ENCODE data around the gene IL18BP. TPM values are rescaled to one million over a fixed set of nuclear protein-coding genes. Genes with fewer than 3 reads are reported as not detected.

Gene IL18BP
- total and polyA plus RNA-seq, 2 donors (not counting 1 experiment from before 2014, with no cell fraction given): 2.5 to 5.3 TPM

- H3K4me3 ChIP-seq (replicated peaks in 1 of 4; ENCODE audit: control extremely low read depth in 1 of 4, insufficient read depth in 1 of 4, low read depth in 3 of 4, low read length in 4 of 4): no peak overlapping the region
- DNase-seq (ENCODE audit: low read depth in 2 of 2): no peak
These were observed 8.9 kb downstream of the IL18BP start for GRCh38 chr11:72007587-72007986.

DNA sequence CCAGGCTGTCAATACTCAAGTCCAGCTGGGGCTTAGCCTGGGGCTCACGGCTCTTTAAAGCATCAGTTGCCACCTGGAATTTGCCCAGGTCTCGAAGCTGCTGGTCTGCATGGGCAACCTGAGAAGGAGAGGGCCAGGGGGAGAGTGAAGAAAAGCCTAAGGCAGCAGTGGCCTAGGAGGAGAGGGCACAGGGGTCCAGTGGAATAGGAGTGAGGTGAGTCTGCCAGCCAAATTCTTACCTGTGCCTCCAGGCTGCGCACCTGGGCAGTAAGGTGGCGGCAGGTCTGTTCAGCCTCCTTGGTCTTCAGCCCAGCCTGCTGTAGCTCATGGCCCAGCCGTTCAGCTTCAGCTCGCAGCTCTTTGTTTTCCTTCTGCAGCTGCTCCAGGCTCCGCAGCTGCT, 10.0 kb downstream of the IL18BP start:
- Histone ChIP-seq H3K27me3 (ENCODE audit: control insufficient read depth, insufficient read depth, low read length) (no peaks in the 10 kb centered on the region), H3K4me3 (replicated peaks in 1 of 4; ENCODE audit: control extremely low read depth in 1 of 4, insufficient read depth in 1 of 4, low read depth in 3 of 4, low read length in 4 of 4) (no peak overlapping the region), H3K79me2 (ENCODE audit: control insufficient read depth, insufficient read depth, low read length) (peaks cover 17% of the 10 kb centered on the region), H4K20me1 (ENCODE audit: control insufficient read depth, extremely low read depth, insufficient read depth, low read length) (no peaks in the 10 kb centered on the region), H3K9ac (ENCODE audit: insufficient read depth, low read length) (no peak overlapping the region), H3K36me3 (ENCODE audit: control insufficient read depth, insufficient read depth, low read length) (peaks cover 64% of the 10 kb centered on the region), H3K9me3 (ENCODE audit: control insufficient read depth, insufficient read depth, low read depth, low read length) (no peaks in the 10 kb centered on the region), H3K4me1 (ENCODE audit: control insufficient read depth, extremely low read depth, insufficient read depth, low read length) (peaks cover 11% of the 10 kb centered on the region), H2AFZ (ENCODE audit: low read length) (no peak overlapping the region), H3K4me2 (ENCODE audit: extremely low read depth, insufficient read depth, low read length) (no peak overlapping the region), H3K27ac (ENCODE audit: insufficient read depth, low read length) (no peak overlapping the region)
- no peak for DNase-seq (ENCODE audit: low read depth in 2 of 2)
- TF ChIP-seq, protein P1, sequence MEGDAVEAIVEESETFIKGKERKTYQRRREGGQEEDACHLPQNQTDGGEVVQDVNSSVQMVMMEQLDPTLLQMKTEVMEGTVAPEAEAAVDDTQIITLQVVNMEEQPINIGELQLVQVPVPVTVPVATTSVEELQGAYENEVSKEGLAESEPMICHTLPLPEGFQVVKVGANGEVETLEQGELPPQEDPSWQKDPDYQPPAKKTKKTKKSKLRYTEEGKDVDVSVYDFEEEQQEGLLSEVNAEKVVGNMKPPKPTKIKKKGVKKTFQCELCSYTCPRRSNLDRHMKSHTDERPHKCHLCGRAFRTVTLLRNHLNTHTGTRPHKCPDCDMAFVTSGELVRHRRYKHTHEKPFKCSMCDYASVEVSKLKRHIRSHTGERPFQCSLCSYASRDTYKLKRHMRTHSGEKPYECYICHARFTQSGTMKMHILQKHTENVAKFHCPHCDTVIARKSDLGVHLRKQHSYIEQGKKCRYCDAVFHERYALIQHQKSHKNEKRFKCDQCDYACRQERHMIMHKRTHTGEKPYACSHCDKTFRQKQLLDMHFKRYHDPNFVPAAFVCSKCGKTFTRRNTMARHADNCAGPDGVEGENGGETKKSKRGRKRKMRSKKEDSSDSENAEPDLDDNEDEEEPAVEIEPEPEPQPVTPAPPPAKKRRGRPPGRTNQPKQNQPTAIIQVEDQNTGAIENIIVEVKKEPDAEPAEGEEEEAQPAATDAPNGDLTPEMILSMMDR (conservative IDR thresholded peaks at IDR 0.05 in 1 of 2, IDR thresholded peaks at IDR 0.05 in 1 of 2; ENCODE audit: low read depth in 1 of 2, low read length in 2 of 2): no peak

More at GRCh38 chr11:72007587-72007986, 8.9 kb downstream of the IL18BP start:
- Histone ChIP-seq H3K9me3 (ENCODE audit: control insufficient read depth, insufficient read depth, low read depth, low read length) (no peaks in the 10 kb centered on the region), H3K36me3 (ENCODE audit: control insufficient read depth, insufficient read depth, low read length) (peaks cover 68% of the 10 kb centered on the region), H4K20me1 (ENCODE audit: control insufficient read depth, extremely low read depth, insufficient read depth, low read length) (no peaks in the 10 kb centered on the region), H3K4me2 (ENCODE audit: extremely low read depth, insufficient read depth, low read length) (no peak overlapping the region), H3K79me2 (ENCODE audit: control insufficient read depth, insufficient read depth, low read length) (peaks cover 17% of the 10 kb centered on the region), H3K27me3 (ENCODE audit: control insufficient read depth, insufficient read depth, low read length) (no peaks in the 10 kb centered on the region), H3K4me1 (ENCODE audit: control insufficient read depth, extremely low read depth, insufficient read depth, low read length) (peaks cover 5% of the 10 kb centered on the region), H3K27ac (ENCODE audit: insufficient read depth, low read length) (no peak overlapping the region), H2AFZ (ENCODE audit: low read length) (no peak overlapping the region), H3K9ac (ENCODE audit: insufficient read depth, low read length) (no peak overlapping the region)
- TF ChIP-seq EZH2 (IDR thresholded peaks at IDR 0.05; ENCODE audit: low read length, missing control alignments): no peak
- TF ChIP-seq, protein P1 (conservative IDR thresholded peaks at IDR 0.05 in 1 of 2, IDR thresholded peaks at IDR 0.05 in 1 of 2; ENCODE audit: low read depth in 1 of 2, low read length in 2 of 2): no peak

DNA sequence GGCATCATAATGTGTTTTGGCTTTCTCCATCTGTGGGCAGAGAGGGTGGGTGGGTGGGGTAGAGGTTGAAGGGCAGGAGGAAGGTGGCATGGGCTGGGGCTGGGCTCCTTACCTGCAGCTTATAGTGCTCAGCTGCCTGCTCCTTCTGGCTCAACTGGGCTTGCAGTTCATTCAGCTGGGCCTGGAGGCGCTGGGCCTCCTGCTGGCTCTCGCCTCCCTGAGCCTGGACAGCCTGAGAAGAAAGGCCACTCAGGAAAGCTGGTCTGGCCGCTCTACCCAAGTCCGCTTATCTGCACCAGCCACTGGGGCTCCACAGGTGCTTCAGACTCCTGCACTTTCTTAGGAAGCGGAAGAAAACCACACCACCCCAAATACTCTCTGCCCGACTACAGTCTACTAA, 10.4 kb downstream of the IL18BP start:
- no peaks in the 10 kb centered on the region for H3K9me3 ChIP-seq (ENCODE audit: control insufficient read depth, insufficient read depth, low read depth, low read length)
- peaks cover 65% of the 10 kb centered on the region for H3K36me3 ChIP-seq (ENCODE audit: control insufficient read depth, insufficient read depth, low read length)
- no peaks in the 10 kb centered on the region for H3K27me3 ChIP-seq (ENCODE audit: control insufficient read depth, insufficient read depth, low read length)
- H3K4me2 ChIP-seq (ENCODE audit: extremely low read depth, insufficient read depth, low read length): no peak overlapping the region
- no peaks in the 10 kb centered on the region for H4K20me1 ChIP-seq (ENCODE audit: control insufficient read depth, extremely low read depth, insufficient read depth, low read length)
- H3K9ac ChIP-seq (ENCODE audit: insufficient read depth, low read length): no peak overlapping the region
- H3K4me3 ChIP-seq (replicated peaks in 1 of 4; ENCODE audit: control extremely low read depth in 1 of 4, insufficient read depth in 1 of 4, low read depth in 3 of 4, low read length in 4 of 4): no peak overlapping the region
- H3K79me2 ChIP-seq (ENCODE audit: control insufficient read depth, insufficient read depth, low read length): peaks cover 17% of the 10 kb centered on the region
- H3K27ac ChIP-seq (ENCODE audit: insufficient read depth, low read length): no peak overlapping the region
- H3K4me1 ChIP-seq (ENCODE audit: control insufficient read depth, extremely low read depth, insufficient read depth, low read length): peaks cover 15% of the 10 kb centered on the region
- H2AFZ ChIP-seq (ENCODE audit: low read length): no peak overlapping the region
- no peak for TF ChIP-seq EZH2 (IDR thresholded peaks at IDR 0.05; ENCODE audit: low read length, missing control alignments)
- TF ChIP-seq, protein P1 (conservative IDR thresholded peaks at IDR 0.05 in 1 of 2, IDR thresholded peaks at IDR 0.05 in 1 of 2; ENCODE audit: low read depth in 1 of 2, low read length in 2 of 2): no peak
- DNase-seq (ENCODE audit: low read depth in 2 of 2): no peak
